Measurements from ENCODE around the gene ROS1. TPM values are rescaled to one million over a fixed set of nuclear protein-coding genes. Genes with fewer than 3 reads are reported as not detected.
A peak's percentile ranks its signal among the peaks of the same experiment; 100 is the strongest.

The ROS1 gene
- total RNA-seq, 1 donor from 2014 or later: not detected

GRCh38 chr6:117272032-117272866 lies 153.5 kb downstream of the ROS1 start:
- no peak for FAIRE-seq

DNA sequence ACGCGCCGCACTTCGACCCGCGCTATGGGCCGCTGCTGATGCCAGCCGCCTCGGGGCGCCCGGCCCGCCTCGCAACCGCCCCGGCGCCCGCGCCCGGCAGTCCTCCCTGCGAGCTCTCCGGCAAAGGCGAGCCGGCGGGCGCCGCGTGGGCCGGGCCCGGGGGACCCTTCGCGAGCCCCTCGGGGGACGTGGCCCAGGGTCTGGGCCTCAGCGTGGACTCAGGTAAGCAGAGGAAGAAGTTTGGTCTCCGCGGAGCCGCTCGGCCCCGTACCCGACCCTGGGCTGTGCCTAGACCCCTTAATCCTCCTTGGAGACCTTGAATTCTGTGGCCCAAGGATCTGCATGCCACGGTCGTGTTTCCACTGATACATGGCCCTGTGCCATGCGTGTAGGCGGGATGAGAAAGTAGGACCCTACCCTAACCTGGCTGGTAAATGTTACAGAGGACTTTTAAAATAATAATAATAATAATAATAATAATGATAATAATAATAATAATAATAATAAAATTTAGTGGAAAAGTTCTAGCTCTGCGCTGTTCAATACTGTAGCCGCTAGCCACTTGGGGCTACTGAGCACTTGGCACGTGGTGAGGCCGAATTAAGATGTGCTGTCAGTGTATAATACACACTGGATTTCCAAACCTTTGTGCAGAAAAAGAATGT lies 154.8 kb downstream of the ROS1 start:
- Mint-ChIP-seq H3K9me3 (ENCODE audit: unreplicated experiment) (peaks cover 2% of the 10 kb centered on the region), H3K4me3 (ENCODE audit: unreplicated experiment) (peak overlapping the region; percentile 74), H3K27me3 (ENCODE audit: low read depth, unreplicated experiment) (peaks cover 87% of the 10 kb centered on the region), H3K4me1 (ENCODE audit: low read depth, unreplicated experiment) (peaks cover 8% of the 10 kb centered on the region), H3K36me3 (ENCODE audit: low read depth, unreplicated experiment) (no peaks in the 10 kb centered on the region), H3K27ac (ENCODE audit: unreplicated experiment) (no peak overlapping the region)
- H3K4me1 ChIP-seq (ENCODE audit: insufficient read depth, low read length): peaks cover under 1% of the 10 kb centered on the region
- TF ChIP-seq, protein P1, sequence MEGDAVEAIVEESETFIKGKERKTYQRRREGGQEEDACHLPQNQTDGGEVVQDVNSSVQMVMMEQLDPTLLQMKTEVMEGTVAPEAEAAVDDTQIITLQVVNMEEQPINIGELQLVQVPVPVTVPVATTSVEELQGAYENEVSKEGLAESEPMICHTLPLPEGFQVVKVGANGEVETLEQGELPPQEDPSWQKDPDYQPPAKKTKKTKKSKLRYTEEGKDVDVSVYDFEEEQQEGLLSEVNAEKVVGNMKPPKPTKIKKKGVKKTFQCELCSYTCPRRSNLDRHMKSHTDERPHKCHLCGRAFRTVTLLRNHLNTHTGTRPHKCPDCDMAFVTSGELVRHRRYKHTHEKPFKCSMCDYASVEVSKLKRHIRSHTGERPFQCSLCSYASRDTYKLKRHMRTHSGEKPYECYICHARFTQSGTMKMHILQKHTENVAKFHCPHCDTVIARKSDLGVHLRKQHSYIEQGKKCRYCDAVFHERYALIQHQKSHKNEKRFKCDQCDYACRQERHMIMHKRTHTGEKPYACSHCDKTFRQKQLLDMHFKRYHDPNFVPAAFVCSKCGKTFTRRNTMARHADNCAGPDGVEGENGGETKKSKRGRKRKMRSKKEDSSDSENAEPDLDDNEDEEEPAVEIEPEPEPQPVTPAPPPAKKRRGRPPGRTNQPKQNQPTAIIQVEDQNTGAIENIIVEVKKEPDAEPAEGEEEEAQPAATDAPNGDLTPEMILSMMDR (IDR thresholded peaks at IDR 0.05; ENCODE audit: insufficient read depth, low read depth, low read length): no peak
- TF ChIP-seq EZH2 (IDR thresholded peaks at IDR 0.05; ENCODE audit: insufficient read depth, low read length): no peak
- no peaks in the 10 kb centered on the region for H3K79me2 ChIP-seq (ENCODE audit: insufficient read depth, low read length)
- no peak for FAIRE-seq
- H3K27me3 ChIP-seq (ENCODE audit: insufficient read depth, low read length): peaks cover 97% of the 10 kb centered on the region
- no peak overlapping the region for H3K9ac ChIP-seq (ENCODE audit: low read length)
- no peak overlapping the region for H3K4me3 ChIP-seq (ENCODE audit: insufficient read depth, low read depth, low read length)
- H3K9me3 ChIP-seq (ENCODE audit: insufficient read depth, low read depth, low read length): no peaks in the 10 kb centered on the region
- H2AFZ ChIP-seq (ENCODE audit: low read depth, low read length): no peak overlapping the region
- H3K36me3 ChIP-seq (ENCODE audit: insufficient read depth, low read length): no peaks in the 10 kb centered on the region
- peaks cover 3% of the 10 kb centered on the region for H4K20me1 ChIP-seq (ENCODE audit: insufficient read depth, low read length)
- no peak for DNase-seq (ENCODE audit: low read depth)
- no peak overlapping the region for H3K27ac ChIP-seq (ENCODE audit: low read depth, low read length)
- H3K4me2 ChIP-seq (ENCODE audit: low read length): peak overlapping the region; percentile 70

More at GRCh38 chr6:117272032-117272866, 153.5 kb downstream of the ROS1 start:
- Histone ChIP-seq H4K20me1 (ENCODE audit: insufficient read depth, low read length) (peaks cover 3% of the 10 kb centered on the region), H3K4me1 (ENCODE audit: insufficient read depth, low read length) (no peaks in the 10 kb centered on the region), H3K36me3 (ENCODE audit: insufficient read depth, low read length) (no peaks in the 10 kb centered on the region), H3K9me3 (ENCODE audit: insufficient read depth, low read depth, low read length) (no peaks in the 10 kb centered on the region), H3K27ac (ENCODE audit: low read depth, low read length) (no peak overlapping the region), H3K4me3 (ENCODE audit: insufficient read depth, low read depth, low read length) (no peak overlapping the region), H2AFZ (ENCODE audit: low read depth, low read length) (no peak overlapping the region), H3K9ac (ENCODE audit: low read length) (no peak overlapping the region), H3K79me2 (ENCODE audit: insufficient read depth, low read length) (no peaks in the 10 kb centered on the region), H3K27me3 (ENCODE audit: insufficient read depth, low read length) (peaks cover 88% of the 10 kb centered on the region), H3K4me2 (ENCODE audit: low read length) (no peak overlapping the region)
- Mint-ChIP-seq H3K9me3 (ENCODE audit: unreplicated experiment) (peaks cover 2% of the 10 kb centered on the region), H3K4me3 (ENCODE audit: unreplicated experiment) (no peak overlapping the region), H3K36me3 (ENCODE audit: low read depth, unreplicated experiment) (no peaks in the 10 kb centered on the region), H3K4me1 (ENCODE audit: low read depth, unreplicated experiment) (peaks cover 8% of the 10 kb centered on the region), H3K27me3 (ENCODE audit: low read depth, unreplicated experiment) (peaks cover 76% of the 10 kb centered on the region), H3K27ac (ENCODE audit: unreplicated experiment) (no peak overlapping the region)
- peak; percentile 18 for TF ChIP-seq EZH2 (IDR thresholded peaks at IDR 0.05; ENCODE audit: insufficient read depth, low read length)
- TF ChIP-seq, protein P1 (IDR thresholded peaks at IDR 0.05; ENCODE audit: insufficient read depth, low read depth, low read length): no peak
- DNase-seq (ENCODE audit: low read depth): peak; percentile 47
